Measurements from ENCODE around the gene CRTAP. TPM values are rescaled to one million over a fixed set of nuclear protein-coding genes. Genes with fewer than 3 reads are reported as not detected.
"Not testable (repeated sequence)": the region's sequence is repeated elsewhere in the genome, so short reads cannot be mapped to it uniquely, and the experiment has no call there.

Gene CRTAP
- 169 and 234 TPM in 2 replicates for total RNA-seq (2012; rRNA removed)

DNA sequence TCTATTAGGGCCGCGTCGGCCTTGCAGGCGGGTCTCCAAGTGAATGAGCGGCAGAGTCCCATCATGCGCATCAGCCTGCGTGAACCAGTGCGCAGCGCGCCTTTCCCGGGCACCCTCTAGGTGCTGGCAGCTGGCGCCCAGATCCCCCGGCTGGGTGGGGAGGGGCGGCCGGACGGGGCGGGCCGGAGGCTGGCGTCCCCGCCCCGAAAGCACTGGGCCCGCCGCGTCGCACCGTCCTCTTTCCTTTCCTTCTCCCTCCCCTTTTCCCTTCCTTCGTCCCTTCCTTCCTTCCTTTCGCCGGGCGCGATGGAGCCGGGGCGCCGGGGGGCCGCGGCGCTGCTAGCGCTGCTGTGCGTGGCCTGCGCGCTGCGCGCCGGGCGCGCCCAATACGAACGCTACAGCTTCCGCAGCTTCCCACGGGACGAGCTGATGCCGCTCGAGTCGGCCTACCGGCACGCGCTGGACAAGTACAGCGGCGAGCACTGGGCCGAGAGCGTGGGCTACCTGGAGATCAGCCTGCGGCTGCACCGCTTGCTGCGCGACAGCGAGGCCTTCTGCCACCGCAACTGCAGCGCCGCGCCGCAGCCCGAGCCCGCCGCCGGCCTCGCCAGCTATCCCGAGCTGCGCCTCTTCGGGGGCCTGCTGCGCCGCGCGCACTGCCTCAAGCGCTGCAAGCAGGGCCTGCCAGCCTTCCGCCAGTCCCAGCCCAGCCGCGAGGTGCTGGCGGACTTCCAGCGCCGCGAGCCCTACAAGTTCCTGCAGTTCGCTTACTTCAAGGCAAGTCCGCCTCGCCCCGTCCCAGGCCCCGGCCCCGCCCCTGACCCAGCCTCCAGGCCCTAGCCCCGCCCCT is at the start of gene CRTAP:
CRTAP (plus strand) TSS at position 243 of the 850 bp plus-strand sequence; CDS start at position 307, 64 bp downstream.
- no peaks in the 10 kb centered on the region for H3K27me3 ChIP-seq (ENCODE audit: control insufficient read depth, insufficient read depth, low read length)
- no peaks in the 10 kb centered on the region for H3K9me3 ChIP-seq (replicated peaks; ENCODE audit: low read length)
- peak within 1 kb of the TSS; percentile 88 for H3K4me3 ChIP-seq (ENCODE audit: low read length)
- H3K4me2 ChIP-seq (ENCODE audit: low read length): peak within 1 kb of the TSS; percentile 93
- H3K36me3 ChIP-seq (ENCODE audit: insufficient read depth, low read length): peaks cover 6% of the 10 kb centered on the region
- H3K4me1 ChIP-seq (ENCODE audit: control insufficient read depth, insufficient read depth, low read length): peaks cover 9% of the 10 kb centered on the region
- H3K9ac ChIP-seq (ENCODE audit: low read depth, low read length): peak within 1 kb of the TSS; percentile 82

GRCh38 chr3:33064929-33065328 is 48.9 kb upstream of the CRTAP start:
- no peaks in the 10 kb centered on the region for H3K27me3 ChIP-seq (ENCODE audit: control insufficient read depth, insufficient read depth, low read length)
- no peaks in the 10 kb centered on the region for H3K9me3 ChIP-seq (replicated peaks; ENCODE audit: low read length)
- peaks cover 36% of the 10 kb centered on the region for H3K36me3 ChIP-seq (ENCODE audit: insufficient read depth, low read length)
- no peak overlapping the region for H3K4me2 ChIP-seq (ENCODE audit: low read length)
- no peak overlapping the region for H3K9ac ChIP-seq (ENCODE audit: low read depth, low read length)
- peaks cover 11% of the 10 kb centered on the region for H3K4me1 ChIP-seq (ENCODE audit: control insufficient read depth, insufficient read depth, low read length)
- H3K4me3 ChIP-seq (ENCODE audit: low read length): no peak overlapping the region

DNA sequence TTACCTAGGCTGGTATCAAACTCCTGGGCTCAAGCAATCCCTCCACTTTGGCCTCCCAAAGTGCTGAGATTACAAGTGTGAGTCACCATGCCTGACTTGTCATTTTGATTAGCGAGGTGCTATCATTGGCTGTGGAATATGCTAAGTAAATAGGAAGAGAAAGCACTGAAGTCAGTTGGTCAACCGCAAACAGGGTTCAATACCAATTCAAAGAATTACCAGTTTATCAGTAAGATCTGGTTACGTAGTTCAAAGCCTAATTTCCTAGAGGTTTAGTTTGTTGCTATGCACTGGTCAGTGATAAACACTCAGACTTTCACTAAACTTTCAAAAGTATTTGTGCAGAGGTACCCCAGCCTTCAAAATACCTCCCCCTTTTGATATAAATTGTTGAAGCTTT is 46.3 kb upstream of the CRTAP start:
- Histone ChIP-seq H3K4me3 (ENCODE audit: low read length) (no peak overlapping the region), H3K36me3 (ENCODE audit: insufficient read depth, low read length) (peaks cover 40% of the 10 kb centered on the region), H3K9ac (ENCODE audit: low read depth, low read length) (no peak overlapping the region), H3K27me3 (ENCODE audit: control insufficient read depth, insufficient read depth, low read length) (no peaks in the 10 kb centered on the region), H3K4me2 (ENCODE audit: low read length) (no peak overlapping the region), H3K4me1 (ENCODE audit: control insufficient read depth, insufficient read depth, low read length) (no peaks in the 10 kb centered on the region), H3K9me3 (replicated peaks; ENCODE audit: low read length) (no peaks in the 10 kb centered on the region)

- H3K4me1 ChIP-seq (ENCODE audit: control insufficient read depth, insufficient read depth, low read length); H3K4me2 ChIP-seq (ENCODE audit: low read length); H3K4me3 ChIP-seq (ENCODE audit: low read length); H3K9me3 ChIP-seq (replicated peaks; ENCODE audit: low read length); H3K27me3 ChIP-seq (ENCODE audit: control insufficient read depth, insufficient read depth, low read length); H3K9ac ChIP-seq (ENCODE audit: low read depth, low read length): not testable (repeated sequence)
- H3K36me3 ChIP-seq (ENCODE audit: insufficient read depth, low read length): peaks cover 37% of the 10 kb centered on the region
Measured at GRCh38 chr3:33069862-33070261, 44.0 kb upstream of the CRTAP start.

DNA sequence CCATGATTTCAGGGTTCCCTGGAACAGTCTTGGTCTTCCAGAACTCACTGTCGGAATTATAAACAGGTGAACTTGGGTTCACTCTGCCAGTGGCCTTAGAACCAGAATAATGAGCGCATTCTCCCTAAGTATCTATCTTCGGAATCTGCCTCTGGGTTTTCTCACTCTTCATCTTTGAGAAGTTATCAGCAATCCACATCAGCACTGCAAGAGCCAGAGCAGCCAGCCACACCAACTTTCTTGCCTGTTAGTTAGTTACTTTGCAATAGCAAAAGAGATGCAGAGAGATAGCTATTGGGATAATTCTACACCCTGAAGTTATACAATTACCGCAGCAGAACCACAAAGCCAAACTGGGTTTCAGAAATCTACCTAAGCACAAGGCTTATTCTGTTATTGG is 42.6 kb upstream of the CRTAP start:
- Histone ChIP-seq H3K36me3 (ENCODE audit: insufficient read depth, low read length) (peaks cover 29% of the 10 kb centered on the region), H3K4me1 (ENCODE audit: control insufficient read depth, insufficient read depth, low read length) (no peaks in the 10 kb centered on the region)

DNA sequence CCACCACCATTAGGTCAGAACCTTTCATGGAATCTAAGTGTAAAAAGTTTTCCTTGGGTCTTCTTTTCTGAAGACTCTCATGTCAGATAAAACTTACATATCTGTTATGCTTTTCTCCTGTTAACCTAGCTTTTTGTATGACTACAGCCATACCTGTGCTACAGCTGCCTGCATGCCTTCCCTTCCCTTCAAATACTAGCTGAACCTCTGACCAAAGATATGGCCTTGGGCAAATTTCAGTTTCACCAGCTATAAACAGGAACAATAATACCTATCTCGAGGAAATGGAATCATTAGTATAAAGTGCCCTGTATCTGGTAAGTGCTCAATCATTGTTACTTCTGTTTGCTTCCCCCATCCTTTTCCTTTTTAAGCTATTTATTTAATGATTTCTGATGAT is 41.9 kb upstream of the CRTAP start:
- H3K27me3 ChIP-seq (ENCODE audit: control insufficient read depth, insufficient read depth, low read length): no peaks in the 10 kb centered on the region
- H3K4me1 ChIP-seq (ENCODE audit: control insufficient read depth, insufficient read depth, low read length): no peaks in the 10 kb centered on the region
- peaks cover 32% of the 10 kb centered on the region for H3K36me3 ChIP-seq (ENCODE audit: insufficient read depth, low read length)
- H3K9ac ChIP-seq (ENCODE audit: low read depth, low read length): no peak overlapping the region
- H3K4me3 ChIP-seq (ENCODE audit: low read length): no peak overlapping the region
- no peaks in the 10 kb centered on the region for H3K9me3 ChIP-seq (replicated peaks; ENCODE audit: low read length)
- H3K4me2 ChIP-seq (ENCODE audit: low read length): no peak overlapping the region

More for the DNA sequence above, 42.6 kb upstream of the CRTAP start:
- H3K9me3 ChIP-seq (replicated peaks; ENCODE audit: low read length): no peaks in the 10 kb centered on the region
- H3K4me2 ChIP-seq (ENCODE audit: low read length): no peak overlapping the region
- H3K9ac ChIP-seq (ENCODE audit: low read depth, low read length): no peak overlapping the region
- no peak overlapping the region for H3K4me3 ChIP-seq (ENCODE audit: low read length)
- no peaks in the 10 kb centered on the region for H3K27me3 ChIP-seq (ENCODE audit: control insufficient read depth, insufficient read depth, low read length)

DNA sequence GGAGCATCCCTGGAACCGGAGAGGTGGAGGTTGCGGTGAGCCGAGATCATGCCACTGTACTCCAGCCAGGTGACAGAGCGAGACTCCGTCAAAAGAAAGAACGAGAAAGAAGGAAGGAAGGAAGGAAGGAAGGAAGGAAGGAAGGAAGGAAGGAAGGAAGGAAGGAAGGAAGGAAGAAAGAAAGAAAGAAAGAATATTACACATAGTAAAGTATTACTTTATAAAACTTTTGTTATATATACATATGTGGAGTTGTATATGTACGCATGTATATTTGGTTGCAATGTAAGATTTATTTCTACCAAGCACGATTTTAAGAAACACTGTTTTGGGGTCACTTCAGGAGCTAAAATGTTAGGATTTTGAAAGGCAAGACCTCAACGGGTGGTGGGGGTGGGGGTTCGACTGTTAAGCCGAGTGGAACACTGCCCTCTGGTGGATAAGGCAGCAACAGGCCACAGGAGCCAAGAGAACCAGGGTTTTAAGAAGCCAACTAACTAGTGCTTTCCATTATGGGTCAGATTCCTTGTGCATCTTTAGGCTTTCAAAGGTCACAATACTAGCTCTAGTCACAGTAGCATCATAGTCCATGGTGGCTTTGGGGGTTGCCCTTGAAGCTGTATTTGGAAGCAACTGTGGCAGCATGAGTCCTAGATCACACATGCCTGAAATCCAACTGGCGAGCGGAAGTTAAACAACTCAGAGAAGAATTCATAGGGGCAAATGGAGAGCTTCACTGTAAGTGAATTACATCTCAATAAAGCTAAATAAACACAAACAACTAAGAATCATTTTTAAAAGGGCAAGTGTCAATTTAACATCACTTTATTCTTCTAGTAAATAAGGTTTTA is 39.4 kb upstream of the CRTAP start:
- H3K36me3 ChIP-seq (ENCODE audit: insufficient read depth, low read length): peaks cover 19% of the 10 kb centered on the region

GRCh38 chr3:33075995-33076394 is 37.8 kb upstream of the CRTAP start:
- Histone ChIP-seq H3K4me3 (ENCODE audit: low read length) (no peak overlapping the region), H3K4me2 (ENCODE audit: low read length) (no peak overlapping the region), H3K27me3 (ENCODE audit: control insufficient read depth, insufficient read depth, low read length) (no peaks in the 10 kb centered on the region), H3K36me3 (ENCODE audit: insufficient read depth, low read length) (peaks cover 18% of the 10 kb centered on the region), H3K9me3 (replicated peaks; ENCODE audit: low read length) (no peaks in the 10 kb centered on the region), H3K9ac (ENCODE audit: low read depth, low read length) (no peak overlapping the region), H3K4me1 (ENCODE audit: control insufficient read depth, insufficient read depth, low read length) (no peaks in the 10 kb centered on the region)

More for the DNA sequence above, 39.4 kb upstream of the CRTAP start:
- H3K9me3 ChIP-seq (replicated peaks; ENCODE audit: low read length): no peaks in the 10 kb centered on the region
- H3K9ac ChIP-seq (ENCODE audit: low read depth, low read length): no peak overlapping the region
- no peak overlapping the region for H3K4me3 ChIP-seq (ENCODE audit: low read length)
- no peak overlapping the region for H3K4me2 ChIP-seq (ENCODE audit: low read length)
- no peaks in the 10 kb centered on the region for H3K27me3 ChIP-seq (ENCODE audit: control insufficient read depth, insufficient read depth, low read length)
- H3K4me1 ChIP-seq (ENCODE audit: control insufficient read depth, insufficient read depth, low read length): no peaks in the 10 kb centered on the region

DNA sequence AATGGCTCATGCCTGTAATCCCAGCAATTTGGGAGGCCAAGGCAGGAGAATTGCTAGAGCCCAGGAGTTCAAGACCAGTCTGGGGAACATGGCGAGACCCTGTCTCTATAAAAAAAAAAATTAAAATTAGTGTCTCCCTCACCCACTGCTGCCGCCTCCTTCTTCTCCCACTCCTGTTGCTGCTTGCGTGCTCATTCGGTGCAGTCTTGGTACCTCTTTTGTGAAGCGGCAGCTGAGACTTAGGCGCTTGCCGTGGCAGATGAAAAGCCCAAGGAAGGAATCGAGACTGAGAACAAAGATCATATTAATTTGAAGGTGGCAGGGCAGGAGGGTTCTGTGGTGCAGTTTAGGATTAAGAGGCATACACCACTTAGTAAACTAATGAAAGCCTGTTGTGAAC is 36.9 kb upstream of the CRTAP start:
- Histone ChIP-seq H3K4me3 (ENCODE audit: low read length) (no peak overlapping the region), H3K9me3 (replicated peaks; ENCODE audit: low read length) (no peaks in the 10 kb centered on the region), H3K36me3 (ENCODE audit: insufficient read depth, low read length) (peaks cover 10% of the 10 kb centered on the region), H3K9ac (ENCODE audit: low read depth, low read length) (no peak overlapping the region), H3K4me2 (ENCODE audit: low read length) (no peak overlapping the region), H3K27me3 (ENCODE audit: control insufficient read depth, insufficient read depth, low read length) (no peaks in the 10 kb centered on the region), H3K4me1 (ENCODE audit: control insufficient read depth, insufficient read depth, low read length) (no peaks in the 10 kb centered on the region)

- Histone ChIP-seq H3K4me1 (ENCODE audit: control insufficient read depth, insufficient read depth, low read length) (no peaks in the 10 kb centered on the region), H3K4me2 (ENCODE audit: low read length) (no peak overlapping the region), H3K27me3 (ENCODE audit: control insufficient read depth, insufficient read depth, low read length) (no peaks in the 10 kb centered on the region), H3K4me3 (ENCODE audit: low read length) (no peak overlapping the region), H3K9ac (ENCODE audit: low read depth, low read length) (no peak overlapping the region), H3K36me3 (ENCODE audit: insufficient read depth, low read length) (peaks cover 3% of the 10 kb centered on the region), H3K9me3 (replicated peaks; ENCODE audit: low read length) (no peaks in the 10 kb centered on the region)
Measured at GRCh38 chr3:33077976-33078375, 35.8 kb upstream of the CRTAP start.

DNA sequence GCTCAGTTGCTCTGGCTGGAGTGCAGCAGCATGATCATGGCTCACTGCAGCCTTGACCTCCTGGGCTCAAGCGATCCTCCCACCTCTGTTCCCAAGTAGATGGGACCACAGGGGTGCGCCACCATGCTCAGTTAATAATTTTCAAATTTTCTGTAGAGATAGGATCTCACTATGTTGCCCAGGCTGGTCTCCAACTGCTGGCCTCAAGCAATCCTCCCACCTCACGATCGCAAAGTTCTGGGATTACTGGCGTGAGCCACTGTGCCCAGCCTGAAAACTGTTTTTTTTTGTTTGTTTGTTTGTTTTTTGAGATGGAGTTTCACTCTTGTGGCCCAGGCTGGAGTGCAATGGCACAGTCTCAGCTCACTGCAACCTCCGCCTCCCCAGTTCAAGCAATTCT is 34.0 kb upstream of the CRTAP start:
- not testable (repeated sequence) for H3K36me3 ChIP-seq (ENCODE audit: insufficient read depth, low read length); H3K9ac ChIP-seq (ENCODE audit: low read depth, low read length); H3K9me3 ChIP-seq (replicated peaks; ENCODE audit: low read length); H3K4me2 ChIP-seq (ENCODE audit: low read length); H3K27me3 ChIP-seq (ENCODE audit: control insufficient read depth, insufficient read depth, low read length); H3K4me3 ChIP-seq (ENCODE audit: low read length); H3K4me1 ChIP-seq (ENCODE audit: control insufficient read depth, insufficient read depth, low read length)

All from skeletal muscle satellite cell (primary cell).